IMR-90 (cell line): Measurements from ENCODE around the gene ZNF311. TPM values are rescaled to one million over a fixed set of nuclear protein-coding genes. Genes with fewer than 3 reads are reported as not detected.

Source experiments
- ATAC-seq: fragments of 200-7000 bp; cut with Tn5 transposase; 2 replicates; pipeline ENCODE4 v1.9.1; 2020; ENCODE audit warnings: low read depth, mild to moderate bottlenecking, moderate library complexity
- BruUV-seq: library from RNA; stranded (reverse); fragments of 400-500 nt; replicated peaks from 2 replicates; lab custom pipeline; 2021; lab: Mats Ljungman, UMichigan
- CTCF ChIA-PET: fragments of 300-600 bp; formaldehyde crosslinking; extraction: SDS; loops from one replicate; lab custom pipeline; 2021; ENCODE audit warnings: antibody characterized with exemption; lab: Yijun Ruan, JAX
- POLR2A ChIA-PET: fragments of 300-600 bp; sonication (Branson Sonifier 250); formaldehyde crosslinking; loops from one replicate; lab custom pipeline; 2022; ENCODE audit warnings: antibody characterized with exemption; ENCODE audit not compliant: unreplicated experiment; lab: Charles Lee
- DNase-seq: peaks from one replicate; pipeline ENCODE4 v3.0.0; 2013
- H2AFZ ChIP-seq: replicated peaks from 2 replicates; pipeline ENCODE3; 2013; ENCODE audit warnings: low read length, mild to moderate bottlenecking; ENCODE audit not compliant: poor library complexity
- H2AK5ac ChIP-seq: 2 replicates; pipeline ENCODE4 v1.6.1; 2013; ENCODE audit warnings: low read depth, low read length, inconsistent platforms
- H2AK9ac ChIP-seq: replicated peaks from 2 replicates; pipeline ENCODE3; 2013; ENCODE audit warnings: mild to moderate bottlenecking, low read depth, low read length, moderate library complexity; ENCODE audit not compliant: poor library complexity
- H2BK120ac ChIP-seq: 2 replicates; pipeline ENCODE4 v1.6.1; 2013; ENCODE audit warnings: low read depth, low read length, inconsistent platforms
- H2BK15ac ChIP-seq: 3 replicates; pipeline ENCODE4 v1.6.1; 2013; ENCODE audit warnings: low read depth, low read length, inconsistent platforms
- H2BK20ac ChIP-seq: 2 replicates; pipeline ENCODE4 v1.6.1; 2013; ENCODE audit warnings: low read depth, mild to moderate bottlenecking, inconsistent platforms, low read length, moderate library complexity
- H2BK5ac ChIP-seq: 2 replicates; pipeline ENCODE4 v1.6.1; 2013; ENCODE audit warnings: mild to moderate bottlenecking, low read depth, low read length, inconsistent platforms; ENCODE audit not compliant: poor library complexity, severe bottlenecking
- H3K14ac ChIP-seq: replicated peaks from 2 replicates; pipeline ENCODE4 v1.6.1; 2013; ENCODE audit warnings: low read depth, low read length, inconsistent platforms
- H3K18ac ChIP-seq: 2 replicates; pipeline ENCODE4 v1.6.1; 2013; ENCODE audit warnings: low read depth, low read length, control low read depth
- H3K23ac ChIP-seq: 2 replicates; pipeline ENCODE4 v1.6.1; 2013; ENCODE audit warnings: low read depth, low read length, inconsistent platforms
- H3K27ac ChIP-seq: 2 replicates; pipeline ENCODE4 v1.5.1; 2013; ENCODE audit warnings: mild to moderate bottlenecking, control low read depth, low read length; ENCODE audit not compliant: insufficient read depth
- H3K27me3 ChIP-seq: 2 replicates; pipeline ENCODE4 v1.6.1; 2013; ENCODE audit warnings: low read length; ENCODE audit not compliant: control insufficient read depth, insufficient read depth
- H3K36me3 ChIP-seq: 2 replicates; pipeline ENCODE4 v1.6.1; 2013; ENCODE audit warnings: low read length, mixed read lengths; ENCODE audit not compliant: control insufficient read depth, insufficient read depth
- H3K4ac ChIP-seq: 2 replicates; pipeline ENCODE4 v1.6.1; 2013; ENCODE audit warnings: low read depth, low read length, inconsistent platforms
- H3K4me1 ChIP-seq: 2 replicates; pipeline ENCODE4 v1.6.1; 2013; ENCODE audit warnings: low read length, mixed read lengths; ENCODE audit not compliant: control insufficient read depth, insufficient read depth
- H3K4me2 ChIP-seq: 2 replicates; pipeline ENCODE4 v1.6.1; 2013; ENCODE audit warnings: low read depth, mild to moderate bottlenecking, control low read depth, low read length, moderate library complexity
- H3K4me3 ChIP-seq: 2 replicates; pipeline ENCODE4 v1.5.1; 2013; ENCODE audit warnings: low read depth, mild to moderate bottlenecking, control low read depth, low read length, moderate library complexity; ENCODE audit not compliant: insufficient read depth
- H3K56ac ChIP-seq: 2 replicates; pipeline ENCODE4 v1.6.1; 2013; ENCODE audit warnings: low read length, inconsistent platforms; ENCODE audit not compliant: insufficient read depth; ENCODE audit errors: extremely low read depth
- H3K79me1 ChIP-seq, 2 experiments: 2 replicates each; pipeline ENCODE4 v1.6.1; 2013; ENCODE audit warnings: low read length in 2 of 2, inconsistent platforms in 1 of 2, low read depth in 1 of 2
- H3K9ac ChIP-seq: 2 replicates; pipeline ENCODE4 v1.6.1; 2013; ENCODE audit warnings: low read depth, low read length, control low read depth
- H3K9me1 ChIP-seq: 2 replicates; pipeline ENCODE4 v1.6.1; 2013; ENCODE audit warnings: low read length, inconsistent platforms; ENCODE audit not compliant: insufficient read depth
- H3K9me3 ChIP-seq: 2 replicates; pipeline ENCODE4 v1.6.1; 2013; ENCODE audit warnings: low read length; ENCODE audit not compliant: control insufficient read depth, insufficient read depth
- H4K20me1 ChIP-seq: 2 replicates; pipeline ENCODE4 v1.6.1; 2013; ENCODE audit warnings: low read length, inconsistent platforms; ENCODE audit not compliant: insufficient read depth
- H4K5ac ChIP-seq: 2 replicates; pipeline ENCODE4 v1.6.1; 2013; ENCODE audit warnings: mild to moderate bottlenecking, low read depth, low read length, control low read depth
- H4K8ac ChIP-seq, 2 experiments: 2 replicates each; pipeline ENCODE4 v1.6.1; 2013; ENCODE audit warnings: low read depth in 2 of 2, low read length in 2 of 2, control low read depth in 1 of 2, inconsistent platforms in 1 of 2
- H4K91ac ChIP-seq: 2 replicates; pipeline ENCODE4 v1.6.1; 2013; ENCODE audit warnings: low read depth, low read length, inconsistent platforms; ENCODE audit not compliant: insufficient read depth
- RCOR1 ChIP-seq: IDR thresholded peaks from 2 replicates; pipeline ENCODE4 v1.6.1; 2012; ENCODE audit warnings: mild to moderate bottlenecking, low read length, improper control_type of control experiment; ENCODE audit not compliant: insufficient replicate concordance
- WGBS, 2 experiments: methylation state at CpG; one replicate each; pipeline versions ENCODE4 v1.1.5 to v1.1.7; 2013; ENCODE audit warnings: missing lambda C conversion rate in 2 of 2; ENCODE audit not compliant: insufficient read length in 1 of 2; ENCODE audit errors: extremely low coverage in 2 of 2; 5-methylcytosine and 5-hydroxymethylcytosine counted together
- dilution Hi-C: fragments of 300-500 bp; cut with HindIII; formaldehyde crosslinking; loops from one replicate; pipeline ENCODE4 v1.14.3; 2018; ENCODE audit warnings: low sequenced_read_pairs; ENCODE audit not compliant: unreplicated experiment
- in situ Hi-C: fragments of 300-500 bp; cut with MboI; formaldehyde crosslinking; loops from 3 replicates; pipeline ENCODE4 v1.14.3; 2019; ENCODE audit warnings: low sequenced_read_pairs, inconsistent platforms, mixed read lengths
- intact Hi-C: fragments of 100-400 bp; cut with micrococcal nuclease; formaldehyde crosslinking; loops from 2 replicates; pipeline ENCODE4 v1.10.0; 2022
- polyA plus RNA-seq, 3 experiments: library from polyadenylated mRNA; depleted of rRNA; stranded (reverse); fragments of >200 nt; gene quantifications; 2 replicates each; pipeline ENCODE4 v1.2.3, GENCODE V29; 2012; ENCODE audit warnings: low replicate concordance in 1 of 3
- total RNA-seq: library from RNA; depleted of rRNA; stranded (reverse); fragments of >200 nt; gene quantifications from 2 replicates; pipeline ENCODE4 v1.2.3, GENCODE V29; 2012
- TF ChIP-seq, protein P1 (sequence below): conservative IDR thresholded peaks from 2 replicates; pipeline ENCODE4 v1.5.1; 2012; ENCODE audit warnings: mild to moderate bottlenecking, low read depth, low read length, improper control_type of control experiment

The ZNF311 gene
- total and polyA plus RNA-seq, 2 of the 4 experiments (the other 2 are of a cell fraction): 0.34 to 0.36 TPM

DNA sequence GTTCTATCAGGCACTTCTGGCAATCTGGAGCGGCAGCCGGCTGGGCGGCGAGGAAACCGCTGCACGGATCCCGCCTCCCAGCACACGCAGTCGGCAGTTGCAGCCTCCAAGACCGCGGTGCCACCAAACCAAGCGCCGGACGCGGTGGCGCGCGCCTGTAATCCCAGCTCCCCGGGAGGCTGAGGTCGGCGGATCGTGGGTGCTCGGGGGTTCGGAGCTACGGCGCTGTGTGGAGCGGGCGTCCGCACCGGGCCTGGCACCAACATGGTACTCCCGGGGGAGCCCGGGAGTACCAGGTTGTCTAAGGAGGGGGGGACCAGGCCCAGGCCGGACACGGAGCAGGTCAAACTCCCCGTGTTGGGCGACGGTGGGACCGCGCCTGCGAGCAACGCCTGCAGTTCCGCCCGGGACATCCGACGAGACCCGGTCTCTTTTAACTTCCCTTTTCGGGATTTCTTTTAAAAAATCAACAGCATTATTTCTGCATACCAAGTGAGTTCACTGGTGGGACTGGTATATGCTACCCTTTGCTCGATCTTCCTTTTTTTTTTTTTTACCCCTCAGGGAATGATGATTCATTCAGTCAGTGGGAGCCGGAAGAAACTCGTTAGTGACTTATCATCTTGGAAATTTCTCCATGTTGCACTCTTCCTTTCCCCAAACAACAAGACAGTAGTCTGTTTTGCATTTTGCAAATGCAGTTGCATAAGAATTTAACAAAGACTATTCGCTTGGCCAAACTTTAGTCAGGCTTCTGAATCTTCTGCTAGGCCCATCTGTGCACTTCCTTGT lies 27.6 kb downstream of the ZNF311 start:
- Histone ChIP-seq H4K8ac (peak overlapping the region in 1 of 2 experiments; percentile 57; a peak in 2 of 4 replicates), H2AK9ac (no peak overlapping the region), H3K9me1 (no peaks in the 10 kb centered on the region), H2BK15ac (no peak overlapping the region), H2AK5ac (no peak overlapping the region), H3K4me1 (no peaks in the 10 kb centered on the region), H2BK20ac (no peak overlapping the region), H3K79me1 (no peaks in the 10 kb centered on the region), H3K36me3 (no peaks in the 10 kb centered on the region), H3K4ac (no peak overlapping the region), H2BK5ac (no peak overlapping the region), H4K5ac (no peak overlapping the region), H3K4me3 (peak overlapping the region; percentile 37), H3K4me2 (peak overlapping the region; percentile 33), H3K14ac (no peak overlapping the region), H2BK120ac (no peak overlapping the region), H3K9me3 (no peaks in the 10 kb centered on the region), H3K27me3 (no peaks in the 10 kb centered on the region; the same call in 1 of the 2 replicates), H2AFZ (peak overlapping the region; percentile 87), H3K23ac (no peak overlapping the region), H3K56ac (no peak overlapping the region), H4K91ac (peak overlapping the region; percentile 8; the same call in 1 of the 2 replicates), H3K27ac (no peak overlapping the region; the same call in 1 of the 2 replicates), H3K18ac (no peak overlapping the region), H3K9ac (no peak overlapping the region), H4K20me1 (no peaks in the 10 kb centered on the region; the same call in 1 of the 2 replicates)
- ATAC-seq (no peak), DNase-seq (peak; percentile 50)
- POLR2A ChIA-PET: no interaction called here
- dilution Hi-C loops (no loop called here), in situ Hi-C loops (no loop called here), intact Hi-C loops (no loop called here)
- 20% methylated on average over 29 of the region's 51 CpGs; no CpG with 5 or more reads in 1 of the 2 experiments for WGBS, 2 experiments
- CTCF ChIA-PET: no interaction called here
- TF ChIP-seq RCOR1: no peak
- TF ChIP-seq, protein P1, sequence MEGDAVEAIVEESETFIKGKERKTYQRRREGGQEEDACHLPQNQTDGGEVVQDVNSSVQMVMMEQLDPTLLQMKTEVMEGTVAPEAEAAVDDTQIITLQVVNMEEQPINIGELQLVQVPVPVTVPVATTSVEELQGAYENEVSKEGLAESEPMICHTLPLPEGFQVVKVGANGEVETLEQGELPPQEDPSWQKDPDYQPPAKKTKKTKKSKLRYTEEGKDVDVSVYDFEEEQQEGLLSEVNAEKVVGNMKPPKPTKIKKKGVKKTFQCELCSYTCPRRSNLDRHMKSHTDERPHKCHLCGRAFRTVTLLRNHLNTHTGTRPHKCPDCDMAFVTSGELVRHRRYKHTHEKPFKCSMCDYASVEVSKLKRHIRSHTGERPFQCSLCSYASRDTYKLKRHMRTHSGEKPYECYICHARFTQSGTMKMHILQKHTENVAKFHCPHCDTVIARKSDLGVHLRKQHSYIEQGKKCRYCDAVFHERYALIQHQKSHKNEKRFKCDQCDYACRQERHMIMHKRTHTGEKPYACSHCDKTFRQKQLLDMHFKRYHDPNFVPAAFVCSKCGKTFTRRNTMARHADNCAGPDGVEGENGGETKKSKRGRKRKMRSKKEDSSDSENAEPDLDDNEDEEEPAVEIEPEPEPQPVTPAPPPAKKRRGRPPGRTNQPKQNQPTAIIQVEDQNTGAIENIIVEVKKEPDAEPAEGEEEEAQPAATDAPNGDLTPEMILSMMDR: no peak
- BruUV-seq: no TSS peak
